Measurements from ENCODE around the gene RPS6KA3. TPM values are rescaled to one million over a fixed set of nuclear protein-coding genes. Genes with fewer than 3 reads are reported as not detected.
A peak's percentile ranks its signal among the peaks of the same experiment; 100 is the strongest.

Gene RPS6KA3
- 10 to 100 TPM; 65.2 to 89.9 (median 71.9) TPM for total RNA-seq
- 124 TPM for total RNA-seq (2013)
- 177 to 433 (median 279) reads per million in 29 experiments for total RNA-seq

GRCh38 chrX:20266810-20267606, at the start of gene RPS6KA3:
Gene RPS6KA3, minus strand, starts transcription at chrX:20266909. Its CDS starts 277 bp downstream, at chrX:20266632.
- ATAC-seq (replicated peaks in 1 of 4) = peak; percentile 83 to 90 (median 87)
- 0% methylated on average over 22 of the region's 77 CpGs for WGBS (ENCODE audit: insufficient coverage)
- peaks cover 10 to 14% of the 10 kb centered on the region in 2 experiments for H3K4me1 ChIP-seq (ENCODE audit: control insufficient read depth in 1 of 2, extremely low read depth in 1 of 2, insufficient read depth in 2 of 2, low read length in 2 of 2)
- Mint-ChIP-seq H3K27me3 (no peaks in the 10 kb centered on the region), H3K36me3 (no peaks in the 10 kb centered on the region), H3K4me3 (peak within 1 kb of the TSS; percentile 90 to 97 (median 93)), H3K9me3 (no peaks in the 10 kb centered on the region), H3K27ac (peak within 1 kb of the TSS; percentile 89 to 97), H3K4me1 (peaks cover 17 to 20% (median 18%) of the 10 kb centered on the region in 3 donors)
- H3K9me3 ChIP-seq = no peaks in the 10 kb centered on the region
- H3K4me3 ChIP-seq (ENCODE audit: control insufficient read depth in 1 of 2, extremely low read depth in 1 of 2, low read length in 1 of 2) = peak within 1 kb of the TSS; percentile 84
- peak; percentile 78 to 93 (median 87) for DNase-seq
- ChIA-PET POLR2A (interaction anchor here (0.6 to 0.7 kb wide), 7 partner anchors 56 to 475 kb away, joined by 3 to 10 read pairs (median 6); no protein-coding TSS in a partner anchor), CTCF (interaction anchor here in 1 of 2 donors (0.7 to 1.0 kb wide), 2 partner anchors 260 to 1572 kb away, joined by 4 to 5 read pairs; partner anchors contain the start of gene MBTPS2)
- no peaks in the 10 kb centered on the region for H3K36me3 ChIP-seq (ENCODE audit: control insufficient read depth in 2 of 2, extremely low read depth in 1 of 2, insufficient read depth in 1 of 2, low read length in 1 of 2)
- peak within 1 kb of the TSS; percentile 85 for H3K27ac ChIP-seq (ENCODE audit: low read length)
- H3K27me3 ChIP-seq (replicated peaks in 1 of 2; ENCODE audit: control insufficient read depth in 2 of 2, extremely low read depth in 1 of 2, insufficient read depth in 2 of 2, low read length in 1 of 2) = no peaks in the 10 kb centered on the region

- no peak for DNase-seq
- Mint-ChIP-seq H3K27me3 (no peaks in the 10 kb centered on the region), H3K9me3 (no peaks in the 10 kb centered on the region), H3K4me3 (no peak overlapping the region), H3K4me1 (peaks cover 4 to 23% (median 15%) of the 10 kb centered on the region in 3 donors), H3K36me3 (no peaks in the 10 kb centered on the region), H3K27ac (peak overlapping the region; percentile 35 to 79)
- no peaks in the 10 kb centered on the region for H3K36me3 ChIP-seq (ENCODE audit: control insufficient read depth in 2 of 2, extremely low read depth in 1 of 2, insufficient read depth in 1 of 2, low read length in 1 of 2)
- ChIA-PET POLR2A (no interaction called here), CTCF (interaction anchor here in 1 of 2 donors (0.5 kb wide), 1 partner anchor 35 kb away, joined by 3 read pairs; no protein-coding TSS in a partner anchor)
- H3K27ac ChIP-seq (ENCODE audit: low read length) = no peak overlapping the region
- H3K4me1 ChIP-seq (ENCODE audit: control insufficient read depth in 1 of 2, extremely low read depth in 1 of 2, insufficient read depth in 2 of 2, low read length in 2 of 2) = peaks cover 0 to 3% of the 10 kb centered on the region in 2 experiments
- ATAC-seq (replicated peaks in 1 of 4) = no peak
- H3K4me3 ChIP-seq (ENCODE audit: control insufficient read depth in 1 of 2, extremely low read depth in 1 of 2, low read length in 1 of 2) = no peak overlapping the region
- no peaks in the 10 kb centered on the region for H3K9me3 ChIP-seq
- 13% methylated on average over 1 of the region's 2 CpGs for WGBS (ENCODE audit: insufficient coverage)
- H3K27me3 ChIP-seq (replicated peaks in 1 of 2; ENCODE audit: control insufficient read depth in 2 of 2, extremely low read depth in 1 of 2, insufficient read depth in 2 of 2, low read length in 1 of 2) = no peaks in the 10 kb centered on the region
Measured at GRCh38 chrX:20315140-20315539, 48.4 kb upstream of the RPS6KA3 start.

- Histone ChIP-seq H3K36me3 (ENCODE audit: control insufficient read depth in 2 of 2, extremely low read depth in 1 of 2, insufficient read depth in 1 of 2, low read length in 1 of 2) (no peaks in the 10 kb centered on the region), H3K4me1 (ENCODE audit: control insufficient read depth in 1 of 2, extremely low read depth in 1 of 2, insufficient read depth in 2 of 2, low read length in 2 of 2) (peaks cover 0 to 3% of the 10 kb centered on the region in 2 experiments), H3K27me3 (replicated peaks in 1 of 2; ENCODE audit: control insufficient read depth in 2 of 2, extremely low read depth in 1 of 2, insufficient read depth in 2 of 2, low read length in 1 of 2) (no peaks in the 10 kb centered on the region), H3K27ac (ENCODE audit: low read length) (no peak overlapping the region), H3K9me3 (no peaks in the 10 kb centered on the region), H3K4me3 (ENCODE audit: control insufficient read depth in 1 of 2, extremely low read depth in 1 of 2, low read length in 1 of 2) (no peak overlapping the region)
- no peaks in the 10 kb centered on the region for H3K27me3 Mint-ChIP-seq
- H3K9me3 Mint-ChIP-seq = no peaks in the 10 kb centered on the region
- no peak overlapping the region for H3K27ac Mint-ChIP-seq
- H3K4me1 Mint-ChIP-seq = peaks cover 4 to 21% (median 7%) of the 10 kb centered on the region in 3 donors
- CTCF ChIA-PET = no interaction called here
- H3K36me3 Mint-ChIP-seq = no peaks in the 10 kb centered on the region
- DNase-seq = no peak
- 100% methylated on average over 1 of the region's 1 CpG for WGBS (ENCODE audit: insufficient coverage)
- POLR2A ChIA-PET = interaction anchor here (0.6 to 0.7 kb wide), 2 partner anchors 72 to 179 kb away, joined by 3 read pairs; no protein-coding TSS in a partner anchor
- no peak for ATAC-seq (replicated peaks in 1 of 4)
- H3K4me3 Mint-ChIP-seq = no peak overlapping the region
Measured at GRCh38 chrX:20313899-20314298, 47.2 kb upstream of the RPS6KA3 start.

- Mint-ChIP-seq H3K27me3 (no peaks in the 10 kb centered on the region), H3K4me1 (peaks cover 4 to 21% (median 7%) of the 10 kb centered on the region in 3 donors), H3K27ac (no peak overlapping the region), H3K9me3 (no peaks in the 10 kb centered on the region), H3K4me3 (no peak overlapping the region), H3K36me3 (no peaks in the 10 kb centered on the region)
- Histone ChIP-seq H3K36me3 (ENCODE audit: control insufficient read depth in 2 of 2, extremely low read depth in 1 of 2, insufficient read depth in 1 of 2, low read length in 1 of 2) (no peaks in the 10 kb centered on the region), H3K4me3 (ENCODE audit: control insufficient read depth in 1 of 2, extremely low read depth in 1 of 2, low read length in 1 of 2) (no peak overlapping the region), H3K27ac (ENCODE audit: low read length) (no peak overlapping the region), H3K4me1 (ENCODE audit: control insufficient read depth in 1 of 2, extremely low read depth in 1 of 2, insufficient read depth in 2 of 2, low read length in 2 of 2) (peaks cover 0 to 3% of the 10 kb centered on the region in 2 experiments), H3K27me3 (replicated peaks in 1 of 2; ENCODE audit: control insufficient read depth in 2 of 2, extremely low read depth in 1 of 2, insufficient read depth in 2 of 2, low read length in 1 of 2) (no peaks in the 10 kb centered on the region), H3K9me3 (no peaks in the 10 kb centered on the region)
- CTCF ChIA-PET = no interaction called here
- DNase-seq = no peak
- ATAC-seq (replicated peaks in 1 of 4) = no peak
- POLR2A ChIA-PET = no interaction called here
- no CpG with 5 or more reads among the region's 1 CpG for WGBS (ENCODE audit: insufficient coverage)
Measured at GRCh38 chrX:20312018-20312417, 45.3 kb upstream of the RPS6KA3 start.

GRCh38 chrX:20311505-20311904, 44.8 kb upstream of the RPS6KA3 start:
- Mint-ChIP-seq H3K9me3 (no peaks in the 10 kb centered on the region), H3K27me3 (no peaks in the 10 kb centered on the region), H3K27ac (no peak overlapping the region), H3K36me3 (no peaks in the 10 kb centered on the region), H3K4me3 (no peak overlapping the region), H3K4me1 (peaks cover 4 to 21% (median 7%) of the 10 kb centered on the region in 3 donors)
- H3K27me3 ChIP-seq (replicated peaks in 1 of 2; ENCODE audit: control insufficient read depth in 2 of 2, extremely low read depth in 1 of 2, insufficient read depth in 2 of 2, low read length in 1 of 2) = no peaks in the 10 kb centered on the region
- H3K9me3 ChIP-seq = no peaks in the 10 kb centered on the region
- ChIA-PET POLR2A (no interaction called here), CTCF (no interaction called here)
- H3K36me3 ChIP-seq (ENCODE audit: control insufficient read depth in 2 of 2, extremely low read depth in 1 of 2, insufficient read depth in 1 of 2, low read length in 1 of 2) = no peaks in the 10 kb centered on the region
- ATAC-seq (replicated peaks in 1 of 4) = no peak
- no peak overlapping the region for H3K27ac ChIP-seq (ENCODE audit: low read length)
- WGBS (ENCODE audit: insufficient coverage) = no CpG with 5 or more reads among the region's 2 CpGs
- no peak for DNase-seq
- H3K4me3 ChIP-seq (ENCODE audit: control insufficient read depth in 1 of 2, extremely low read depth in 1 of 2, low read length in 1 of 2) = no peak overlapping the region
- H3K4me1 ChIP-seq (ENCODE audit: control insufficient read depth in 1 of 2, extremely low read depth in 1 of 2, insufficient read depth in 2 of 2, low read length in 2 of 2) = peaks cover 0 to 3% of the 10 kb centered on the region in 2 experiments

- CTCF ChIA-PET = no interaction called here
- DNase-seq = no peak
- H3K27me3 ChIP-seq (replicated peaks in 1 of 2; ENCODE audit: control insufficient read depth in 2 of 2, extremely low read depth in 1 of 2, insufficient read depth in 2 of 2, low read length in 1 of 2) = no peaks in the 10 kb centered on the region
- H3K27ac Mint-ChIP-seq = no peak overlapping the region
- WGBS (ENCODE audit: insufficient coverage) = 100% methylated on average over 1 of the region's 8 CpGs
- no peaks in the 10 kb centered on the region for H3K9me3 ChIP-seq
- H3K36me3 Mint-ChIP-seq = no peaks in the 10 kb centered on the region
- H3K27me3 Mint-ChIP-seq = no peaks in the 10 kb centered on the region
- H3K36me3 ChIP-seq (ENCODE audit: control insufficient read depth in 2 of 2, extremely low read depth in 1 of 2, insufficient read depth in 1 of 2, low read length in 1 of 2) = no peaks in the 10 kb centered on the region
- no peak overlapping the region for H3K4me3 ChIP-seq (ENCODE audit: control insufficient read depth in 1 of 2, extremely low read depth in 1 of 2, low read length in 1 of 2)
- no peak for ATAC-seq (replicated peaks in 1 of 4)
- POLR2A ChIA-PET = no interaction called here
- H3K9me3 Mint-ChIP-seq = no peaks in the 10 kb centered on the region
- peaks cover 0 to 13% (median under 1%) of the 10 kb centered on the region in 3 donors for H3K4me1 Mint-ChIP-seq
- no peak overlapping the region for H3K27ac ChIP-seq (ENCODE audit: low read length)
- H3K4me1 ChIP-seq (ENCODE audit: control insufficient read depth in 1 of 2, extremely low read depth in 1 of 2, insufficient read depth in 2 of 2, low read length in 2 of 2) = no peaks in the 10 kb centered on the region
- no peak overlapping the region for H3K4me3 Mint-ChIP-seq
Measured at GRCh38 chrX:20309806-20310205, 43.1 kb upstream of the RPS6KA3 start.

Measured in T-cell (primary cell).